D721Med (cell line): Measurements from ENCODE around the gene KRTAP5-10.
"Not testable (repeated sequence)": the region's sequence is repeated elsewhere in the genome, so short reads cannot be mapped to it uniquely, and the experiment has no call there.

Experiments used
- DNase-seq: peaks from one replicate; pipeline ENCODE4 v3.0.0; 2011; ENCODE audit warnings: low spot score; ENCODE audit not compliant: insufficient read length
- FAIRE-seq: peaks from 2 replicates; lab custom pipeline; 2011; peaks lifted over from hg19 to GRCh38; lab: Jason Lieb, UNC
- CTCF ChIP-seq: IDR thresholded peaks from 2 replicates; pipeline ENCODE4 v1.5.1; 2012; ENCODE audit warnings: mild to moderate bottlenecking, control low read depth; ENCODE audit not compliant: insufficient read depth; ENCODE audit errors: missing control alignments

KRTAP5-10 gene

GRCh38 chr11:71580057-71581003 lies 15.0 kb downstream of the KRTAP5-10 start:
- FAIRE-seq: no peak
- peak; percentile 60 for TF ChIP-seq CTCF
- no peak for DNase-seq

- DNase-seq (no peak), FAIRE-seq (no peak)
- TF ChIP-seq CTCF: no peak
Observed at GRCh38 chr11:71581826-71582225, 16.5 kb downstream of the KRTAP5-10 start.

- DNase-seq (no peak), FAIRE-seq (no peak)
- TF ChIP-seq CTCF: no peak
Observed at GRCh38 chr11:71582309-71582895, 17.0 kb downstream of the KRTAP5-10 start, which contains the start of gene KRTAP5-11. Gene KRTAP5-11 (minus strand): TSS chr11:71582875. CDS start chr11:71582837, 38 bp downstream.

- FAIRE-seq, DNase-seq: not testable (repeated sequence)
Observed at GRCh38 chr11:71582969-71583368, 17.6 kb downstream of the KRTAP5-10 start.

- FAIRE-seq: not testable (repeated sequence)
Observed at GRCh38 chr11:71585673-71586072, 20.3 kb downstream of the KRTAP5-10 start.

GRCh38 chr11:71588314-71588713 lies 23.0 kb downstream of the KRTAP5-10 start:
- DNase-seq, FAIRE-seq: not testable (repeated sequence)

More at GRCh38 chr11:71585673-71586072, 20.3 kb downstream of the KRTAP5-10 start:
- not testable (repeated sequence) for DNase-seq

- not testable (repeated sequence) for FAIRE-seq, DNase-seq
Observed at GRCh38 chr11:71588822-71589545, 23.6 kb downstream of the KRTAP5-10 start.

- FAIRE-seq, DNase-seq: not testable (repeated sequence)
Observed at GRCh38 chr11:71589546-71589920, 24.2 kb downstream of the KRTAP5-10 start.

- FAIRE-seq: not testable (repeated sequence)
Observed at GRCh38 chr11:71603221-71603620, 37.9 kb downstream of the KRTAP5-10 start.

GRCh38 chr11:71604798-71605488 lies 39.6 kb downstream of the KRTAP5-10 start:
- not testable (repeated sequence) for FAIRE-seq, DNase-seq

More at GRCh38 chr11:71603221-71603620, 37.9 kb downstream of the KRTAP5-10 start:
- DNase-seq: not testable (repeated sequence)

- FAIRE-seq, DNase-seq: not testable (repeated sequence)
Observed at GRCh38 chr11:71606853-71607519, 41.6 kb downstream of the KRTAP5-10 start.

GRCh38 chr11:71607520-71608216 lies 42.3 kb downstream of the KRTAP5-10 start:
- FAIRE-seq, DNase-seq: not testable (repeated sequence)

- DNase-seq, FAIRE-seq: not testable (repeated sequence)
Observed at GRCh38 chr11:71608272-71608671, 42.9 kb downstream of the KRTAP5-10 start.
